Erythroblast (primary cell): ENCODE measurements around the gene SH3GL1.

Experiments used
- GATA1 ChIP-seq: IDR thresholded peaks from 2 replicates; pipeline ENCODE4 v1.6.1; 2011; ENCODE audit warnings: low read depth, mild to moderate bottlenecking, control low read depth, low read length, moderate library complexity
- POLR2A ChIP-seq: IDR thresholded peaks from 2 replicates; pipeline ENCODE4 v1.6.1; 2011; ENCODE audit warnings: mild to moderate bottlenecking, low read length

GRCh38 chr19:4406626-4407025 is 6.3 kb upstream of the SH3GL1 start:
- no peak for TF ChIP-seq POLR2A
- TF ChIP-seq GATA1: no peak
